Measurements from ENCODE around the gene GDPD4. TPM values are rescaled to one million over a fixed set of nuclear protein-coding genes. Genes with fewer than 3 reads are reported as not detected.

The GDPD4 gene
- total and polyA plus RNA-seq, 2 of the 4 experiments (the other 2 are of a cell fraction): not detected

- no TSS peak for BruUV-seq (replicated peaks)
- Histone ChIP-seq H3K79me1 (ENCODE audit: low read depth in 1 of 2, low read length in 2 of 2) (no peaks in the 10 kb centered on the region), H2BK5ac (ENCODE audit: low read depth, low read length, poor library complexity, severe bottlenecking) (no peak overlapping the region), H3K36me3 (ENCODE audit: control insufficient read depth, insufficient read depth, low read length) (no peaks in the 10 kb centered on the region), H3K4me2 (ENCODE audit: low read depth, low read length) (no peak overlapping the region), H3K9ac (ENCODE audit: low read depth, low read length) (no peak overlapping the region), H3K4ac (ENCODE audit: low read depth, low read length) (no peak overlapping the region), H3K56ac (ENCODE audit: extremely low read depth, insufficient read depth, low read length) (no peak overlapping the region), H4K8ac (ENCODE audit: low read depth in 2 of 2, low read length in 2 of 2) (no peak overlapping the region), H3K27me3 (ENCODE audit: control insufficient read depth, insufficient read depth, low read length) (no peaks in the 10 kb centered on the region; the same call in 1 of the 2 replicates), H2AFZ (replicated peaks; ENCODE audit: low read length, poor library complexity) (peak overlapping the region; percentile 56), H3K4me3 (ENCODE audit: insufficient read depth, low read depth, low read length) (no peak overlapping the region), H3K9me3 (ENCODE audit: control insufficient read depth, insufficient read depth, low read length) (no peaks in the 10 kb centered on the region), H4K20me1 (ENCODE audit: insufficient read depth, low read length) (no peaks in the 10 kb centered on the region), H3K14ac (replicated peaks; ENCODE audit: low read depth, low read length) (peak overlapping the region; percentile 18; the same call in 1 of the 2 replicates), H4K5ac (ENCODE audit: low read depth, low read length) (no peak overlapping the region), H2BK120ac (ENCODE audit: low read depth, low read length) (no peak overlapping the region), H3K23ac (ENCODE audit: low read depth, low read length) (no peak overlapping the region), H3K4me1 (ENCODE audit: control insufficient read depth, insufficient read depth, low read length) (no peaks in the 10 kb centered on the region), H3K9me1 (ENCODE audit: insufficient read depth, low read length) (no peaks in the 10 kb centered on the region; the same call in 1 of the 2 replicates), H3K27ac (ENCODE audit: insufficient read depth, low read length) (no peak overlapping the region), H2BK20ac (ENCODE audit: low read depth, low read length) (no peak overlapping the region), H4K91ac (ENCODE audit: insufficient read depth, low read depth, low read length) (no peak overlapping the region), H2AK9ac (replicated peaks; ENCODE audit: low read depth, low read length, poor library complexity) (no peak overlapping the region), H3K18ac (ENCODE audit: low read depth, low read length) (no peak overlapping the region), H2BK15ac (ENCODE audit: low read depth, low read length) (no peak overlapping the region), H2AK5ac (ENCODE audit: low read depth, low read length) (no peak overlapping the region)
- ChIA-PET CTCF (no interaction called here), POLR2A (ENCODE audit: unreplicated experiment) (no interaction called here)
- DNase-seq (no peak), ATAC-seq (ENCODE audit: low read depth) (no peak)
- dilution Hi-C loops (cut with HindIII; ENCODE audit: low sequenced_read_pairs, unreplicated experiment): no loop called here
- WGBS, 2 experiments (ENCODE audit: extremely low coverage in 2 of 2, insufficient read length in 1 of 2): 89% methylated on average over 3 of the region's 13 CpGs; no CpG with 5 or more reads in 1 of the 2 experiments
- intact Hi-C loops (cut with micrococcal nuclease): loop anchor here (5.0 kb wide), 1 partner anchor 213 kb away; no protein-coding TSS in a partner anchor
- TF ChIP-seq CEBPB (IDR thresholded peaks at IDR 0.05; ENCODE audit: low read depth, low read length) (no peak), MAFK (IDR thresholded peaks at IDR 0.05; ENCODE audit: low read depth, low read length) (no peak), MXI1 (IDR thresholded peaks at IDR 0.05; ENCODE audit: borderline replicate concordance, low read depth, low read length) (no peak), MAZ (IDR thresholded peaks at IDR 0.05; ENCODE audit: borderline replicate concordance, low read depth, low read length) (no peak), USF2 (IDR thresholded peaks at IDR 0.05; ENCODE audit: low read depth, low read length) (no peak), CHD1 (IDR thresholded peaks at IDR 0.05; ENCODE audit: low read depth, low read length) (no peak), SMC3 (IDR thresholded peaks at IDR 0.05; ENCODE audit: low read depth, low read length) (no peak), NFE2L2 (IDR thresholded peaks at IDR 0.05; ENCODE audit: low read depth, low read length) (no peak), BHLHE40 (IDR thresholded peaks at IDR 0.05; ENCODE audit: low read depth, low read length) (no peak), RCOR1 (IDR thresholded peaks at IDR 0.05; ENCODE audit: insufficient replicate concordance, low read length) (no peak), ELK1 (IDR thresholded peaks at IDR 0.05; ENCODE audit: borderline replicate concordance, low read depth, low read length) (no peak), RAD21 (IDR thresholded peaks at IDR 0.05; ENCODE audit: low read length) (no peak), CTCF (conservative IDR thresholded peaks at IDR 0.05; ENCODE audit: low read depth, low read length) (no peak), FOS (IDR thresholded peaks at IDR 0.05; ENCODE audit: low read depth, low read length) (no peak), POLR2A (IDR thresholded peaks at IDR 0.05; ENCODE audit: low read depth, low read length) (no peak), RFX5 (IDR thresholded peaks at IDR 0.05; ENCODE audit: low read depth, low read length) (no peak)
- in situ Hi-C loops (cut with MboI; ENCODE audit: low sequenced_read_pairs): loop anchor here (5.0 kb wide), 1 partner anchor 353 kb away; no protein-coding TSS in a partner anchor
Measured at GRCh38 chr11:77199137-77199745, 102.2 kb downstream of the GDPD4 start.
